K562 (cell line): ENCODE results near the gene PPP4C. TPM values are rescaled to one million over a fixed set of nuclear protein-coding genes. Genes with fewer than 3 reads are reported as not detected.

ENCODE experiments used
- CHD2 ChIP-seq: IDR thresholded peaks from 2 replicates; pipeline ENCODE4 v1.6.1; 2011; ENCODE audit warnings: low read depth, low read length
- FOXJ3 ChIP-seq: sonication (generic); formaldehyde crosslinking; IDR thresholded peaks from 2 replicates; pipeline ENCODE4 v1.4.0; 2020; ENCODE audit warnings: mild to moderate bottlenecking, missing genetic modification reagents
- L3MBTL2 ChIP-seq: fragments of 450-650 bp; IDR thresholded peaks from 2 replicates; pipeline ENCODE4 v1.6.1; 2016; ENCODE audit warnings: mild to moderate bottlenecking, moderate library complexity
- POLR2G ChIP-seq: fragments of 200-400 bp; formaldehyde crosslinking; IDR thresholded peaks from 2 replicates; pipeline ENCODE4 v1.6.1; 2017; ENCODE audit warnings: low read depth, mild to moderate bottlenecking, antibody characterized with exemption, low read length, moderate library complexity
- PTBP1 ChIP-seq: fragments of 200-400 bp; formaldehyde crosslinking; IDR thresholded peaks from 2 replicates; pipeline ENCODE4 v1.6.1; 2017; ENCODE audit warnings: low read depth, low read length
- YY1 ChIP-seq, 3 experiments: IDR thresholded peaks; 2 replicates each; pipeline ENCODE4 v1.6.1; 2011; ENCODE audit warnings: low read length in 2 of 3, mild to moderate bottlenecking in 2 of 3, moderate library complexity in 2 of 3, borderline replicate concordance in 1 of 3, control low read depth in 1 of 3, low read depth in 1 of 3; ENCODE audit not compliant: insufficient read depth in 3 of 3, insufficient replicate concordance in 2 of 3, control insufficient read depth in 1 of 3, insufficient read length in 1 of 3; ENCODE audit errors: extremely low read depth in 1 of 3
- ZFP1 ChIP-seq: fragments of 450-650 bp; formaldehyde crosslinking; IDR thresholded peaks from 2 replicates; pipeline ENCODE4 v1.4.0; 2020; ENCODE audit warnings: mild to moderate bottlenecking, mixed read lengths
- ZNF12 ChIP-seq: sonication (generic); formaldehyde crosslinking; IDR thresholded peaks from 2 replicates; pipeline ENCODE4 v1.4.0; 2020; ENCODE audit warnings: mild to moderate bottlenecking, missing genetic modification reagents
- ZNF507 ChIP-seq: conservative IDR thresholded peaks from 2 replicates; pipeline ENCODE4 v1.6.1; 2017; ENCODE audit warnings: missing genetic modification characterization, missing compliant biosample characterization
- ZNF79 ChIP-seq: fragments of 250-450 bp; sonication (Bioruptor Pico); IDR thresholded peaks from 2 replicates; pipeline ENCODE4 v1.4.0; 2020; ENCODE audit warnings: low read depth, mild to moderate bottlenecking, moderate library complexity
- polyA plus RNA-seq, 8 experiments: library from polyadenylated mRNA; depleted of rRNA in 4 of 8; stranded (reverse) in 5 of 8; unstranded in 3 of 8; fragments of >200 nt; fragmentation: Nextera tagmentation in 2 of 8; fragmentation: Illumina TruSeq in 1 of 8; extraction: Ambion mirVana in 2 of 8; extraction: Trizol in 1 of 8; gene quantifications; 2 replicates each; pipeline versions ENCODE4 v1.2.1 to v1.2.3, GENCODE V29; 2011 to 2014; ENCODE audit warnings: inconsistent platforms in 1 of 8, missing spikeins in 1 of 8
- total RNA-seq, 7 experiments: library from RNA; depleted of rRNA in 6 of 7; stranded (reverse); fragments of >200 nt in 6 of 7; fragmentation: Illumina TruSeq in 2 of 7; extraction: Trizol in 2 of 7; gene quantifications; 2 replicates each; pipeline versions ENCODE4 v1.2.1 to v1.2.3, GENCODE V29; 2011 to 2021; ENCODE audit warnings: low replicate concordance in 1 of 7
- TF ChIP-seq, protein P1 (sequence below): fragments of 250-450 bp; sonication (Bioruptor Pico); IDR thresholded peaks from 2 replicates; pipeline ENCODE4 v1.8.0; 2022; ENCODE audit warnings: moderate library complexity, mild to moderate bottlenecking, inconsistent platforms
- TF ChIP-seq, protein P2 (sequence below): fragments of 450-650 bp; IDR thresholded peaks from 2 replicates; pipeline ENCODE4 v1.6.1; 2016; ENCODE audit warnings: low read depth
- TF ChIP-seq, protein P3 (sequence below): fragments of 450-650 bp; conservative IDR thresholded peaks from 2 replicates; pipeline ENCODE4 v1.6.1; 2016; ENCODE audit warnings: missing genetic modification characterization, low read depth, mild to moderate bottlenecking, control low read depth, missing compliant biosample characterization

Gene PPP4C
- total and polyA plus RNA-seq, 9 of the 15 experiments (the other 6 are each of a cell fraction or from before 2014, with no cell fraction given) = 3.5 to 183 (median 131) TPM

DNA sequence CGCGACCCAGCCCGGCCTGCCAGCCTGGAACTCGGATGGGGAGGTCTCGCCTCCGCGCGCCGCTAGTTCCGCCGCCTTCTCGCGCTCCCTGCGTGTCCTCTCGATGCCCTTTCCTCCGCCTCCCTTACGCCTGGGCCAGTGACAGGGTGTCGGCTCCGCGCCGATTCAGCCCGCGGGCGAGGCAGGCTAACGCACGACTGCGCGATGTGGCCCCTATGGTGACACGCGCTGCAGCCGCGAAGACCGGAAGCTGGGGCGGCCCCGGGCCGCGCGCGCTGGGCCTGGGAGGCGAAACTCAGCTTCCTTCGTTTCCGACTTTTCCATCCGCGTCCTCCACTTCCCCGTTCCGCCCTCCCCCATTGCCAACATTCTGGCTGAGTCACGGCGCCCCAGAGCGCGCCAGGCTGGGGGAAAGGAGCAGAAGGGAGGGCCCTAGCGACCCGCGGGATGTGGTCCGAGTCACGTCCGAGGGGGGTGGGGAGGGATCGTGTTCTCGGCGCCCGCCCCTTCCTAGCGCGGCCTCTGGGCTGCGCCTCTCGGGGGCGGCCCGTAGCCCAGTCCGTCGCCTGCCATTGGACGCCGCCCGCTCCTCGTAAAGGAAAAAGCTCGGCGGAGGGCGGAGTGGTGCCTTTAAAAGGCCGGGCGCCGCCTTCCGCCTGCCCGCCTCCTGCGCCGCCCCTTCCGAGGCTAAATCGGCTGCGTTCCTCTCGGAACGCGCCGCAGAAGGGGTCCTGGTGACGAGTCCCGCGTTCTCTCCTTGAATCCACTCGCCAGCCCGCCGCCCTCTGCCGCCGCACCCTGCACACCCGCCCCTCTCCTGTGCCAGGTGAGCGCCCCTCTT is 10.5 kb upstream of the PPP4C start, which contains the start of gene ALDOA (continued):
- TF ChIP-seq, protein P1, sequence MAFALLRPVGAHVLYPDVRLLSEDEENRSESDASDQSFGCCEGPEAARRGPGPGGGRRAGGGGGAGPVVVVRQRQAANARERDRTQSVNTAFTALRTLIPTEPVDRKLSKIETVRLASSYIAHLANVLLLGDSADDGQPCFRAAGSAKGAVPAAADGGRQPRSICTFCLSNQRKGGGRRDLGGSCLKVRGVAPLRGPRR (CRISPR knock-in tag) = no peak
- TF ChIP-seq PTBP1 (no peak), L3MBTL2 (peak; percentile 97), POLR2G (peak; percentile 97), ZNF79 (CRISPR knock-in tag) (no peak), ZNF507 (no peak), FOXJ3 (no peak), ZFP1 (CRISPR knock-in tag) (no peak), CHD2 (peak; percentile 65; the same call in 1 of the 2 replicates), YY1 (IDR thresholded peaks at IDR 0.05; ENCODE audit: borderline replicate concordance in 1 of 3, control insufficient read depth in 1 of 3, extremely low read depth in 1 of 3, insufficient read depth in 3 of 3, insufficient read length in 1 of 3, insufficient replicate concordance in 2 of 3, low read depth in 1 of 3, low read length in 2 of 3) (peak in 1 of 3 experiments; percentile 30), ZNF12 (no peak)
- TF ChIP-seq, protein P2, sequence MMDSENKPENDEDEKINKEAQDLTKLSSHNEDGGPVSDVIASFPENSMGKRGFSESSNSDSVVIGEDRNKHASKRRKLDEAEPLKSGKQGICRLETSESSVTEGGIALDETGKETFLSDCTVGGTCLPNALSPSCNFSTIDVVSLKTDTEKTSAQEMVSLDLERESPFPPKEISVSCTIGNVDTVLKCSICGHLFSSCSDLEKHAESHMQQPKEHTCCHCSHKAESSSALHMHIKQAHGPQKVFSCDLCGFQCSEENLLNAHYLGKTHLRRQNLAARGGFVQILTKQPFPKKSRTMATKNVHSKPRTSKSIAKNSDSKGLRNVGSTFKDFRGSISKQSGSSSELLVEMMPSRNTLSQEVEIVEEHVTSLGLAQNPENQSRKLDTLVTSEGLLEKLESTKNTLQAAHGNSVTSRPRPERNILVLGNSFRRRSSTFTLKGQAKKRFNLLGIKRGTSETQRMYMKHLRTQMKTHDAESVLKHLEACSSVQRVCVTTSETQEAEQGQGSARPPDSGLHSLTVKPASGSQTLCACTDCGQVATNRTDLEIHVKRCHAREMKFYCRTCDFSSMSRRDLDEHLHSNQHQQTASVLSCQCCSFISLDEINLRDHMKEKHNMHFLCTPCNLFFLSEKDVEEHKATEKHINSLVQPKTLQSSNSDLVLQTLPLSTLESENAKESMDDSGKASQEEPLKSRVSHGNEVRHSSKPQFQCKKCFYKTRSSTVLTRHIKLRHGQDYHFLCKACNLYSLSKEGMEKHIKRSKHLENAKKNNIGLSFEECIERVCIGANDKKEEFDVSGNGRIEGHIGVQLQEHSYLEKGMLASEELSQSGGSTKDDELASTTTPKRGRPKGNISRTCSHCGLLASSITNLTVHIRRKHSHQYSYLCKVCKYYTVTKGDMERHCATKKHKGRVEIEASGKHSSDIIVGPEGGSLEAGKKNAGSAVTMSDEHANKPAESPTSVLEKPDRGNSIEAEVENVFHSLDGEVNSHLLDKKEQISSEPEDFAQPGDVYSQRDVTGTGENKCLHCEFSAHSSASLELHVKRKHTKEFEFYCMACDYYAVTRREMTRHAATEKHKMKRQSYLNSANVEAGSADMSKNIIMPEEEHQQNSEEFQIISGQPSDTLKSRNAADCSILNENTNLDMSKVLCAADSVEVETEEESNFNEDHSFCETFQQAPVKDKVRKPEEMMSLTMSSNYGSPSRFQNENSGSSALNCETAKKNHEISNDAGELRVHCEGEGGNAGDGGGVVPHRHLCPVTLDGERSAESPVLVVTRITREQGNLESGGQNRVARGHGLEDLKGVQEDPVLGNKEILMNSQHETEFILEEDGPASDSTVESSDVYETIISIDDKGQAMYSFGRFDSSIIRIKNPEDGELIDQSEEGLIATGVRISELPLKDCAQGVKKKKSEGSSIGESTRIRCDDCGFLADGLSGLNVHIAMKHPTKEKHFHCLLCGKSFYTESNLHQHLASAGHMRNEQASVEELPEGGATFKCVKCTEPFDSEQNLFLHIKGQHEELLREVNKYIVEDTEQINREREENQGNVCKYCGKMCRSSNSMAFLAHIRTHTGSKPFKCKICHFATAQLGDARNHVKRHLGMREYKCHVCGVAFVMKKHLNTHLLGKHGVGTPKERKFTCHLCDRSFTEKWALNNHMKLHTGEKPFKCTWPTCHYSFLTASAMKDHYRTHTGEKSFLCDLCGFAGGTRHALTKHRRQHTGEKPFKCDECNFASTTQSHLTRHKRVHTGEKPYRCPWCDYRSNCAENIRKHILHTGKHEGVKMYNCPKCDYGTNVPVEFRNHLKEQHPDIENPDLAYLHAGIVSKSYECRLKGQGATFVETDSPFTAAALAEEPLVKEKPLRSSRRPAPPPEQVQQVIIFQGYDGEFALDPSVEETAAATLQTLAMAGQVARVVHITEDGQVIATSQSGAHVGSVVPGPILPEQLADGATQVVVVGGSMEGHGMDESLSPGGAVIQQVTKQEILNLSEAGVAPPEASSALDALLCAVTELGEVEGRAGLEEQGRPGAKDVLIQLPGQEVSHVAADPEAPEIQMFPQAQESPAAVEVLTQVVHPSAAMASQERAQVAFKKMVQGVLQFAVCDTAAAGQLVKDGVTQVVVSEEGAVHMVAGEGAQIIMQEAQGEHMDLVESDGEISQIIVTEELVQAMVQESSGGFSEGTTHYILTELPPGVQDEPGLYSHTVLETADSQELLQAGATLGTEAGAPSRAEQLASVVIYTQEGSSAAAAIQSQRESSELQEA = no peak
- TF ChIP-seq, protein P3, sequence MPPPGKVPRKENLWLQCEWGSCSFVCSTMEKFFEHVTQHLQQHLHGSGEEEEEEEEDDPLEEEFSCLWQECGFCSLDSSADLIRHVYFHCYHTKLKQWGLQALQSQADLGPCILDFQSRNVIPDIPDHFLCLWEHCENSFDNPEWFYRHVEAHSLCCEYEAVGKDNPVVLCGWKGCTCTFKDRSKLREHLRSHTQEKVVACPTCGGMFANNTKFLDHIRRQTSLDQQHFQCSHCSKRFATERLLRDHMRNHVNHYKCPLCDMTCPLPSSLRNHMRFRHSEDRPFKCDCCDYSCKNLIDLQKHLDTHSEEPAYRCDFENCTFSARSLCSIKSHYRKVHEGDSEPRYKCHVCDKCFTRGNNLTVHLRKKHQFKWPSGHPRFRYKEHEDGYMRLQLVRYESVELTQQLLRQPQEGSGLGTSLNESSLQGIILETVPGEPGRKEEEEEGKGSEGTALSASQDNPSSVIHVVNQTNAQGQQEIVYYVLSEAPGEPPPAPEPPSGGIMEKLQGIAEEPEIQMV = 0 out of 2 replicates have a peak, but pooled peaks have one; percentile 7
